ENCODE results near the gene FLNB. TPM values are rescaled to one million over a fixed set of nuclear protein-coding genes. Genes with fewer than 3 reads are reported as not detected.

Gene FLNB
- total RNA-seq, 1 experiment from 2014 or later, result 83.4 TPM

- H2BK15ac ChIP-seq (ENCODE audit: low read depth, low read length), result no peak overlapping the region
- Mint-ChIP-seq H3K4me3 (no peak overlapping the region), H3K4me1 (peaks cover 66 to 73% of the 10 kb centered on the region in 2 experiments), H3K9me3 (no peaks in the 10 kb centered on the region), H3K27me3 (ENCODE audit: low read depth) (no peaks in the 10 kb centered on the region), H3K27ac (peak overlapping the region; percentile 79 to 90 (median 80); a peak in 6 of 7 replicates), H3K36me3 (ENCODE audit: insufficient read depth in 1 of 3, low read depth in 3 of 3) (no peaks in the 10 kb centered on the region; a peak in 1 of 7 replicates)
- H2BK120ac ChIP-seq (ENCODE audit: low read depth, low read length, poor library complexity, severe bottlenecking), result no peak overlapping the region
- H3K27me3 ChIP-seq (ENCODE audit: insufficient read depth, low read length), result no peaks in the 10 kb centered on the region
- H3T11ph ChIP-seq (ENCODE audit: low read length), result no peak overlapping the region
- H4K5ac ChIP-seq (ENCODE audit: insufficient read length, low read depth, low read length), result no peak overlapping the region
- H3K18ac ChIP-seq (ENCODE audit: insufficient read length, low read depth, low read length), result no peak overlapping the region
- no peaks in the 10 kb centered on the region for H4K20me1 ChIP-seq (ENCODE audit: control insufficient read depth, insufficient read depth, insufficient read length)
- no peak for TF ChIP-seq CTCF (conservative IDR thresholded peaks at IDR 0.05)
- H3K27ac ChIP-seq (ENCODE audit: insufficient read length, low read depth, low read length), result no peak overlapping the region
- H3K23me2 ChIP-seq (ENCODE audit: insufficient read length, low read depth, low read length, poor library complexity, severe bottlenecking), result no peaks in the 10 kb centered on the region
- no peak overlapping the region for H3K4me2 ChIP-seq (ENCODE audit: insufficient read depth, insufficient read length, low read length)
- H3K9ac ChIP-seq (ENCODE audit: extremely low read depth, insufficient read length, low read length), result no peak overlapping the region
- peaks cover 34% of the 10 kb centered on the region for H3K4me1 ChIP-seq (ENCODE audit: insufficient read depth, low read length)
- no peak for DNase-seq
- no peak overlapping the region for H4K91ac ChIP-seq (ENCODE audit: insufficient read length, low read depth, low read length)
- H2AK5ac ChIP-seq (ENCODE audit: insufficient read length, low read length), result no peak overlapping the region
- no peak overlapping the region for H3K23ac ChIP-seq (ENCODE audit: insufficient read length, low read depth, low read length)
- no peak overlapping the region for H2BK5ac ChIP-seq (ENCODE audit: insufficient read length, low read length)
- H2BK12ac ChIP-seq (ENCODE audit: insufficient read length, low read depth, low read length), result no peak overlapping the region
- H3K79me1 ChIP-seq (ENCODE audit: insufficient read depth, low read depth, low read length, poor library complexity, severe bottlenecking), result no peaks in the 10 kb centered on the region
- no peak overlapping the region for H3K56ac ChIP-seq (ENCODE audit: insufficient read length, low read depth, low read length)
- H3K4ac ChIP-seq (ENCODE audit: low read depth, low read length), result no peak overlapping the region
- H3K9me3 ChIP-seq (ENCODE audit: control insufficient read depth, low read depth, low read length), result no peaks in the 10 kb centered on the region
- no peak overlapping the region for H4K8ac ChIP-seq (replicated peaks; ENCODE audit: insufficient read length, low read depth, low read length)
- peaks cover 20% of the 10 kb centered on the region for H3K79me2 ChIP-seq (ENCODE audit: insufficient read depth, low read length)
- peak overlapping the region; percentile 48; the same call in 1 of the 2 replicates for H3K14ac ChIP-seq (ENCODE audit: insufficient read depth, low read length)
- no peak overlapping the region for H2AFZ ChIP-seq (ENCODE audit: low read length)
- no CpG with 5 or more reads among the region's 7 CpGs for WGBS (ENCODE audit: extremely low coverage, insufficient read length, low lambda C conversion rate)
- H2BK20ac ChIP-seq (ENCODE audit: low read depth, low read length, poor library complexity, severe bottlenecking), result no peak overlapping the region
Measured at GRCh38 chr3:58044691-58045483, 36.7 kb downstream of the FLNB start.

Data from H9 (cell line).